ENCODE data around the gene FGD4.

FGD4 gene

DNA sequence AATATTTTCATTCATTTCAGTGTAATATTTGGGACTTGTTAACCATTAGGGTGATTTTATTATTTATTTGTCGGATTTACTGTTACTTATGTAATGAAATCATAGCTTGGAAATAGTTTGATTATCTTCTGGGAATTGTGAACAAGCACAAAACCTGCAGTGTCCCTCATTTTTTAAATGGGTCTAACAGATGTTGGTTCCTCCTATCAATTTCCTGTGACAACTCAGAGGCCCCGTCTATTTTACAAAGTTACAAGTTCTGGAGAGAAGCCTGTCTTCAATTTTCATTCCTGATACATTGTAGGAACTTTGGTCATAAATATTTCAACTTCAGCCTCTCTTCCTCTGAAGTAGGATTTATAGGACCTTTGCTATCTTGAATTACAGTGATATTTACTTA is 178.0 kb downstream of the FGD4 start:
- H3K27ac ChIP-seq (ENCODE audit: low read length) = no peak overlapping the region
- no peaks in the 10 kb centered on the region for H3K27me3 ChIP-seq (ENCODE audit: control insufficient read depth, insufficient read depth, low read length)
- no peak overlapping the region for H3K4me3 ChIP-seq (ENCODE audit: low read length)
- H3K36me3 ChIP-seq (ENCODE audit: control insufficient read depth, low read depth, low read length) = peaks cover 47% of the 10 kb centered on the region
- no peaks in the 10 kb centered on the region for H3K4me1 ChIP-seq (ENCODE audit: control insufficient read depth, low read depth, low read length)
- H3K9me3 ChIP-seq (ENCODE audit: control insufficient read depth, low read depth, low read length) = no peaks in the 10 kb centered on the region
- no peak overlapping the region for H3K9ac ChIP-seq (ENCODE audit: low read length)

DNA sequence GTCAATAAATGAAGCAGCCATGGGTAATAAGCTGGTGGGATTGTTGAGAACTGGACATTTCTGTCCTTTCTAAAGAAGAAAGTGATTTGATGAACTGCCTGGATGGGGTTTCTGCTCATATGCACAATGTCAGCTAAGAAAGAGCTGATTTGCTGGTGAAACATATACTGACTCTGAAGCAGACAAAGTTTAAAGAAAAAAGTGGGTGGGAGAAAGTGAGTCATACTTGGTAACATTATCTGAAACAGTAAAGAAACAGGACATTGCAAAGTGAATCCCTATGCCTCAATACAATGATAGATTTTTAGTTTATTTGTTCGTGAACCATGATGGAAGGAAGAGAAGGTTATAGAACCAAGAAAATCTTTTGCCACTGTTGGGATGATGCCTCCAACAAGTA is 184.2 kb downstream of the FGD4 start:
- H3K4me3 ChIP-seq (ENCODE audit: low read length) = no peak overlapping the region
- H3K36me3 ChIP-seq (ENCODE audit: control insufficient read depth, low read depth, low read length) = peaks cover 39% of the 10 kb centered on the region
- no peak overlapping the region for H3K9ac ChIP-seq (ENCODE audit: low read length)
- H3K27me3 ChIP-seq (ENCODE audit: control insufficient read depth, insufficient read depth, low read length) = no peaks in the 10 kb centered on the region
- no peaks in the 10 kb centered on the region for H3K9me3 ChIP-seq (ENCODE audit: control insufficient read depth, low read depth, low read length)
- H3K4me1 ChIP-seq (ENCODE audit: control insufficient read depth, low read depth, low read length) = peaks cover 3% of the 10 kb centered on the region
- no peak overlapping the region for H3K27ac ChIP-seq (ENCODE audit: low read length)

DNA sequence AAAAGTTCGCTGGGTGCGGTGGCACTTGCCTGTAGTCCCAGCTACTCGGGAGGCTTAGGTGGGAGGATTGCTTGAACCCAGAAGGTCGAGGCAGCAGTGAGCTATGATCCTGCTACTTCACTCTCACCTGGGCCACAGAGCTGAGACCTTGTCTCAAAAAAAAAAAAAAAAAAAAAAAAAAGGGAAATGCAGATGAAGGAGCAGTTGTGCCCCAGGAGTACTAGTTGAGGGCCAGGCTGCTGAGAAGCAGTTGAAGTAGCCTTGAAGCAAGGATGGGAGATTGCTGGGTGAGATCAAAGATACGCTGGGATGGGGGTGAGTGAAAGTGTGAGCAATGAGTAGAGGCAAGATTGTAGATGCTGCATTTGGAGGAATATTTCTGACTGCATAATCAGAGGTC is 186.3 kb downstream of the FGD4 start:
- H3K9ac ChIP-seq (ENCODE audit: low read length) = no peak overlapping the region
- no peak overlapping the region for H3K27ac ChIP-seq (ENCODE audit: low read length)
- H3K4me3 ChIP-seq (ENCODE audit: low read length) = no peak overlapping the region
- no peaks in the 10 kb centered on the region for H3K27me3 ChIP-seq (ENCODE audit: control insufficient read depth, insufficient read depth, low read length)
- peaks cover 37% of the 10 kb centered on the region for H3K36me3 ChIP-seq (ENCODE audit: control insufficient read depth, low read depth, low read length)
- H3K4me1 ChIP-seq (ENCODE audit: control insufficient read depth, low read depth, low read length) = peaks cover 3% of the 10 kb centered on the region
- no peaks in the 10 kb centered on the region for H3K9me3 ChIP-seq (ENCODE audit: control insufficient read depth, low read depth, low read length)

DNA sequence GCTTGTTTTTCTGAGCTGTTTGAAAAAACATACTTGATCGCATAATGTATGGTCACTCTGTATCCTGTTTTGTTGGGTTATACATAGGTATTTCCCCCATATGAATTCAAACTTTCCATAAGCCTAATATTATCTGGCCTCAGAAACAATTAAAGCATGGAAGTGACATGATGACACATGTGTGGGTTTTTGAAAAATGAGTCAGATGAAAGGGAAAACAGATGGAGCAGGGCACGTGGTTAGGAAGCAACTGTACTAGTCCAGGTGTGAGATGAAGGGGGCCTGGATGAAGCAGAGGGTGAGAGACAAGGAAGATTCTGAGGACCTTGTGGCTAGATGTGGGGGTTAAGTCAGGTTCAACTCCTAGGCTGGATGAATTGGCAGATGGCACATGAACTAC is 187.0 kb downstream of the FGD4 start:
- Histone ChIP-seq H3K9me3 (ENCODE audit: control insufficient read depth, low read depth, low read length) (no peaks in the 10 kb centered on the region), H3K4me1 (ENCODE audit: control insufficient read depth, low read depth, low read length) (peaks cover 3% of the 10 kb centered on the region), H3K4me3 (ENCODE audit: low read length) (no peak overlapping the region), H3K9ac (ENCODE audit: low read length) (no peak overlapping the region), H3K27me3 (ENCODE audit: control insufficient read depth, insufficient read depth, low read length) (no peaks in the 10 kb centered on the region), H3K36me3 (ENCODE audit: control insufficient read depth, low read depth, low read length) (peaks cover 38% of the 10 kb centered on the region), H3K27ac (ENCODE audit: low read length) (no peak overlapping the region)

DNA sequence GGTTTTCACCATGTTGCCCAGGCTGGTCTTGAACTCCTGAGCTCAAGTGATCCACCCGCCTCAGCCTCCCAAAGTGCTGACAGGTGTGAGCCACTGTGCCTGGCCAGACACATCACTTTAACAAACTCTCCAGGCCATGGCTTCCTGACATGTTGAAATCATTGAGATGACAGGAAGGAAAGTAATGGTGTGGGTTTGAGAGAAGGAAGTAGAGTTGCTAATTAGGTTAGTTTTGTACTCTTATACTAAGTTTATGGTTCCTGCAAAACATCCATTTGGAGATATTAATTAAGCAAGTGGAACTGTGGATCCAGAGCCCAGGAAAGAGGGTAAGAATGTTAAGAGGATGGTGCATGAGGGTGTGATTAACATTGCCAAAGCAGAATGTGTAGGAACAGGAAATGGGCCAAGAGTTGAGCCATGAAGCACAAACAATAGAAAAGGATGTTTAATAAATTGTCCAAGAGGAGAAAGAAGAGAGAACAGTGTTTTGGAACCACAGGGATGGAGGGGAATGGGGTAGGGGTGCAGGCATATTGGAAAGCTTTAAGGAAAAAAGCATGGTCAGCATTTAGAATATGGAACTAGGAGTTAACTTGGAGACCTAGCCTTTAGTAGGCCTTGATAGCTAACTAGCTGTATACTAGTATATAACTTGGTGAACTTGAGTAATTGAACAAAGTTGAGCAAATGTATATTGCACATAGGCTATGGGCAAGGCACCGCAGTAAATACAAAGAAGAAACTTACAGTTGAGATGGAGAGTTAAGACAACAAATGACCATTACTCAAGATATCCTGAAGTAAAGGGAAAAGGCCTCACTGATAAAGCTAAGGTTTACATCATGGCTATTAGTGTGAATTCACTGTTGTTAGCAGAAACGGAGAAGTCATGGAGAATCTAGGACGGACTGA is 188.5 kb downstream of the FGD4 start:
- no peak overlapping the region for H3K4me3 ChIP-seq (ENCODE audit: low read length)

DNA sequence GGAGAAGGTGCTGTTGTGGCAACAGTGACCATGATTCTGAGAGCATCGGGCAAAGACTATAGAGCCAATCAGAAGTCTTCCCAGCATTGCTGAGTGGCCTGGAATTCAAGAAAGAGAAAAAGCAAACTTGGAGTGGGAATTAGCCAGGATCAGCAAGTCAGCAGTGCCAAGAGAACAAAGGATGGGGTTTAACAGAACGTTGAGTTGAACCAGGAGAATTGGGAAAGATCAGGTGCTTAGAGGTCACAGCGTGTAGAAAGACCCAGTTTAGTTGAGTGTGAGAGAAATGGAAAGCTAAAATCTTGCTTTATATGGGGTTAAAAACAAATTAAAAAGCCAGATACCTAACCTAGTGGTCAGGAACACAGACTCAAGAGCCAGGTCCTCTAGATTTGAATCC is 189.2 kb downstream of the FGD4 start:
- no peak overlapping the region for H3K27ac ChIP-seq (ENCODE audit: low read length)
- H3K27me3 ChIP-seq (ENCODE audit: control insufficient read depth, insufficient read depth, low read length) = no peaks in the 10 kb centered on the region
- no peak overlapping the region for H3K4me3 ChIP-seq (ENCODE audit: low read length)
- H3K9me3 ChIP-seq (ENCODE audit: control insufficient read depth, low read depth, low read length) = no peaks in the 10 kb centered on the region
- H3K9ac ChIP-seq (ENCODE audit: low read length) = no peak overlapping the region
- peaks cover 3% of the 10 kb centered on the region for H3K4me1 ChIP-seq (ENCODE audit: control insufficient read depth, low read depth, low read length)
- H3K36me3 ChIP-seq (ENCODE audit: control insufficient read depth, low read depth, low read length) = peaks cover 33% of the 10 kb centered on the region

More for the DNA sequence above, 188.5 kb downstream of the FGD4 start:
- no peak overlapping the region for H3K27ac ChIP-seq (ENCODE audit: low read length)
- H3K36me3 ChIP-seq (ENCODE audit: control insufficient read depth, low read depth, low read length) = peaks cover 28% of the 10 kb centered on the region
- peaks cover 3% of the 10 kb centered on the region for H3K4me1 ChIP-seq (ENCODE audit: control insufficient read depth, low read depth, low read length)
- no peak overlapping the region for H3K9ac ChIP-seq (ENCODE audit: low read length)
- H3K9me3 ChIP-seq (ENCODE audit: control insufficient read depth, low read depth, low read length) = no peaks in the 10 kb centered on the region
- H3K27me3 ChIP-seq (ENCODE audit: control insufficient read depth, insufficient read depth, low read length) = no peaks in the 10 kb centered on the region

DNA sequence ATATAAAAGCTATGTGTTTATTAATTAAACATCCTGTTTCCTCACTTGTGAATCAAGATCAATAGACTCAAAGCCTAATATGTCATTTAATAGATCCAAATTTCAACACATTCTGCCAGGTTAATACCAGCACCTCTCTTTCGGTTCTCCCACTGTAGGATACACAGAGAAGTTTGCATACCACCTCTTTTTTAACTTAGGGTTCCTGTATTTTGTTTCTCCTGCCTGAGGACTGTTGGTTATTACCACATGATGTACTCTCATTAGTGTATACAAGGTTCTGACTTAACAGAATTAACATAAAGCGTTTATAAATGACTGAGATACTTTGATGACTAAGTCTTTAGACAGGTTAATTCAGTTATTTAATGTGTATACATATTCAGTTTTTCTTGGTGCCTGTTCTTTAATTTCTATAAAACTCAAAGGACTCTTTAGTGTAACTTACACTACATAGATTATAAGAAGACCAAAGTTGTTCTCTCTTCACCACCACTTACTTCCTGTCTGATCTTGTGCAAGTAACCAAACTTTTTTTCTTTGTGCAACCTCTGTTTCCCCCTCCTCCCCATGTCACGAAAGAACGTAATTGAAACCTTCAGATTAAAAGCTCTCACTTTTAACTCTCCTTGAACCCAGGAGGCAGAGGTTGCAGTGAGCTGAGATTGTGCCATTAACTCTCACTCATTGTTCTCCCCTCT is 190.0 kb downstream of the FGD4 start:
- Histone ChIP-seq H3K27ac (ENCODE audit: low read length) (no peak overlapping the region), H3K4me1 (ENCODE audit: control insufficient read depth, low read depth, low read length) (peaks cover 3% of the 10 kb centered on the region), H3K27me3 (ENCODE audit: control insufficient read depth, insufficient read depth, low read length) (no peaks in the 10 kb centered on the region), H3K9ac (ENCODE audit: low read length) (no peak overlapping the region), H3K9me3 (ENCODE audit: control insufficient read depth, low read depth, low read length) (no peaks in the 10 kb centered on the region), H3K36me3 (ENCODE audit: control insufficient read depth, low read depth, low read length) (peaks cover 35% of the 10 kb centered on the region), H3K4me3 (ENCODE audit: low read length) (no peak overlapping the region)

DNA sequence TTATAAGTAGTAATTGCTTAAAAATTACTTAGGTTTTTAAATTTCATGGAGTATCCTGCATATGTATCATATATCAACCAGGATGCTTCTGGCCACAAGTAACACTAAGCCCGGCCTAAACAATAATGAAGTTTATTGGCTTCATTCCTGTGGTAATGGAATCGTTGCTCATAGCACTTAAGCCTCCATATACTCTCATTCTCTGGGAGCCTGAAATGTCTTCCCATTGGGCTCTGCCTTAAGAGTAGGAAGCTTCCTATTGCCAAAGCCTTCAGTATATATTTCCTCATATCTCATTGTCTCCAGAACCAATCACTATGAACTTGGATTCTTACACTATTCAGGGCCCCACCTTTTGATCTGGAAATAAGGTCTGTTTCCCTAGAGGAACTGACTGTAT is 195.9 kb downstream of the FGD4 start:
- H3K4me1 ChIP-seq (ENCODE audit: control insufficient read depth, low read depth, low read length) = no peaks in the 10 kb centered on the region
- H3K36me3 ChIP-seq (ENCODE audit: control insufficient read depth, low read depth, low read length) = peaks cover 44% of the 10 kb centered on the region
- H3K27me3 ChIP-seq (ENCODE audit: control insufficient read depth, insufficient read depth, low read length) = no peaks in the 10 kb centered on the region
- no peak overlapping the region for H3K4me3 ChIP-seq (ENCODE audit: low read length)
- H3K9me3 ChIP-seq (ENCODE audit: control insufficient read depth, low read depth, low read length) = no peaks in the 10 kb centered on the region
- H3K27ac ChIP-seq (ENCODE audit: low read length) = no peak overlapping the region
- H3K9ac ChIP-seq (ENCODE audit: low read length) = no peak overlapping the region

DNA sequence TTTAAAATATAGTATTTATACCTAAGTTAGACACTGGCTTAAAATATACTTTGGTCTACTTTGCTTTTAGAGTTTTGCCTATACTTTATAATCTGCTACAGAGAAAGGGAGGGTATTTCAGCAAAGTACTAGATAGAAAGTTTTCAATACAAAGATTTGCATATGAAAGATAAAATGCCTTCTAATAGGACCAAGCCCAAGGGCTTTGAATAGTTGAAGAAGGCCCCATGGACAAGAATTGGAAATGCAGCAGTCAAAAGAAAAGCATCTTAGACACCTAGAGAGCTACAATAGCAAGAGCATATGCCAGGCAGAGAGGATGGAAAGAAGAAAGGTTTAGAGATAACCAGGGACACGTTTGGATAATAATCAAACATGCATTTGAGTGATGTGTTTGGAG is 196.7 kb downstream of the FGD4 start:
- Histone ChIP-seq H3K27me3 (ENCODE audit: control insufficient read depth, insufficient read depth, low read length) (no peaks in the 10 kb centered on the region), H3K4me3 (ENCODE audit: low read length) (no peak overlapping the region), H3K36me3 (ENCODE audit: control insufficient read depth, low read depth, low read length) (peaks cover 46% of the 10 kb centered on the region), H3K9ac (ENCODE audit: low read length) (no peak overlapping the region), H3K27ac (ENCODE audit: low read length) (no peak overlapping the region), H3K9me3 (ENCODE audit: control insufficient read depth, low read depth, low read length) (no peaks in the 10 kb centered on the region), H3K4me1 (ENCODE audit: control insufficient read depth, low read depth, low read length) (no peaks in the 10 kb centered on the region)

DNA sequence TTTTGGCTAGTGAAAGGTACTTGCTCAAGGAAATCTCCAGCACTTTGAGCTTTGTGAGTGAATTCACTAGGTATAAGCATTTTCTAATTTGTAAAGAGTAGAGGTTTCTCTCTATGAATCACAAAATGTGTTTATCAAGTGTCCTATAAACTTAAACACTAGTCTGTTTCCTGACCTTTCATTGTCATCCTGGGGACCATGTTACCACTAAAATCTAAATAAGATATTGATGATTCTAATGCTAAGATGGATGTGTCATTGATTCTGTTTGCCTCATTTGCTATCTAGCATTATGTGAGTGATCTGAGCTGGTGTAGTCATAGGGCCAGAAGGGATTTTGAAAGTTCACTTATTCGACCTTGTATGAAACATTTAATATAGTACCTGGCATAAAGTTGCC is 199.3 kb downstream of the FGD4 start:
- Histone ChIP-seq H3K27ac (ENCODE audit: low read length) (no peak overlapping the region), H3K27me3 (ENCODE audit: control insufficient read depth, insufficient read depth, low read length) (no peaks in the 10 kb centered on the region), H3K9me3 (ENCODE audit: control insufficient read depth, low read depth, low read length) (no peaks in the 10 kb centered on the region), H3K4me3 (ENCODE audit: low read length) (no peak overlapping the region), H3K36me3 (ENCODE audit: control insufficient read depth, low read depth, low read length) (peaks cover 52% of the 10 kb centered on the region), H3K9ac (ENCODE audit: low read length) (no peak overlapping the region), H3K4me1 (ENCODE audit: control insufficient read depth, low read depth, low read length) (no peaks in the 10 kb centered on the region)

DNA sequence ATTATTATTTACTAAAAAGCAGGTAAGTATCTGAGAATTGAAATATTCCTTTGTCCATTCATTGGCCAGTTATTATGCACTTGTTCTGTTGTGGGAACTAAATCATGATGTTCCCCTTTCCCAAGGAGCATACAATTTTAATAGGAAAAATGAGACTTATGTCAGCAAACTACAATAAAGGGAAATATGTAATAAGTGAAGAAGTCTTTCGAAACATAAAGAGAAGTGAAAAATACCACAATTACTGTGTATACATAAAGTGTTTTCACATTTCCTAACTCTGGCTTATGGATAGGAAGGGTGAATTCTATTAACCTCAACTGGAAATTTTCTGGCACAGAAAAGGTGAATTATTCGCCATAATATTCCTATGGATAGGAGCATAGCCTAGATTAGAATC is 201.3 kb downstream of the FGD4 start:
- Histone ChIP-seq H3K4me1 (ENCODE audit: control insufficient read depth, low read depth, low read length) (no peaks in the 10 kb centered on the region), H3K36me3 (ENCODE audit: control insufficient read depth, low read depth, low read length) (peaks cover 56% of the 10 kb centered on the region), H3K9ac (ENCODE audit: low read length) (no peak overlapping the region), H3K9me3 (ENCODE audit: control insufficient read depth, low read depth, low read length) (no peaks in the 10 kb centered on the region), H3K27me3 (ENCODE audit: control insufficient read depth, insufficient read depth, low read length) (no peaks in the 10 kb centered on the region), H3K4me3 (ENCODE audit: low read length) (no peak overlapping the region), H3K27ac (ENCODE audit: low read length) (no peak overlapping the region)

DNA sequence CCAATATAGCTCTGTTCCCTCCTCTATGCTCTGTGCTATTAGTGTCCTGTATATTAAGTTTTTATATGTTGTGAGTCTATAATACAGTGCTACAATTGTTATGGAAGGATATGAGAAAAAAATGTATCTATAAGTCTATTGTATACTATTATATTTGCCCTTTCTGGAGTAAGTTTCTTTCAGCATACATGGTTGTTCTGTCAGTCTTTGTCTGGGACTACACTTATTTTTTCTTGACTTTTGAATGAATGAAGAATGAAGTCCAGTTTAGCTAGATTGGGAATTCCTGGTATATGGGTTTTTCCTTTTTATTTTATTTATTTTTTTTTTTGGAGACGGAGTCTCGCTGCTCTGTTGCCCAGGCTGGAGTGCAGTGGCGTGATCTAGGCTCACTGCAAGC is 203.7 kb downstream of the FGD4 start:
- no peak overlapping the region for H3K27ac ChIP-seq (ENCODE audit: low read length)
- no peaks in the 10 kb centered on the region for H3K4me1 ChIP-seq (ENCODE audit: control insufficient read depth, low read depth, low read length)
- no peak overlapping the region for H3K4me3 ChIP-seq (ENCODE audit: low read length)
- no peaks in the 10 kb centered on the region for H3K27me3 ChIP-seq (ENCODE audit: control insufficient read depth, insufficient read depth, low read length)
- H3K9ac ChIP-seq (ENCODE audit: low read length) = no peak overlapping the region
- H3K9me3 ChIP-seq (ENCODE audit: control insufficient read depth, low read depth, low read length) = no peaks in the 10 kb centered on the region
- H3K36me3 ChIP-seq (ENCODE audit: control insufficient read depth, low read depth, low read length) = peaks cover 68% of the 10 kb centered on the region

Data from iPS-18a (cell line).